ENCODE measurements around the gene LARP6.

LARP6 gene

GRCh38 chr15:70797464-70797863 lies 56.5 kb downstream of the LARP6 start:
- Histone ChIP-seq H2AFZ (ENCODE audit: low read length) (no peak overlapping the region), H3K9me3 (ENCODE audit: insufficient read depth, low read depth, low read length) (no peaks in the 10 kb centered on the region), H3K4me2 (ENCODE audit: low read depth, low read length, poor library complexity, severe bottlenecking) (no peak overlapping the region), H4K20me1 (ENCODE audit: insufficient read depth, low read length, poor library complexity, severe bottlenecking) (no peaks in the 10 kb centered on the region), H3K9me2 (replicated peaks; ENCODE audit: low read depth, low read length) (no peaks in the 10 kb centered on the region), H3K27me3 (ENCODE audit: insufficient read depth, low read length, poor library complexity, severe bottlenecking) (no peaks in the 10 kb centered on the region), H3K4me1 (ENCODE audit: insufficient read depth, low read length, poor library complexity, severe bottlenecking) (no peaks in the 10 kb centered on the region), H3F3A (ENCODE audit: low read depth) (no peaks in the 10 kb centered on the region), H3K79me2 (ENCODE audit: insufficient read depth, low read length) (no peaks in the 10 kb centered on the region), H3K36me3 (ENCODE audit: insufficient read depth, low read length) (no peaks in the 10 kb centered on the region), H3K4me3 (ENCODE audit: low read length, poor library complexity, severe bottlenecking) (no peak overlapping the region), H3K9ac (ENCODE audit: low read depth, low read length, poor library complexity, severe bottlenecking) (no peak overlapping the region)
- no peak for TF ChIP-seq EZH2phosphoT487 (IDR thresholded peaks at IDR 0.05; ENCODE audit: borderline replicate concordance)
- TF ChIP-seq, protein P1, sequence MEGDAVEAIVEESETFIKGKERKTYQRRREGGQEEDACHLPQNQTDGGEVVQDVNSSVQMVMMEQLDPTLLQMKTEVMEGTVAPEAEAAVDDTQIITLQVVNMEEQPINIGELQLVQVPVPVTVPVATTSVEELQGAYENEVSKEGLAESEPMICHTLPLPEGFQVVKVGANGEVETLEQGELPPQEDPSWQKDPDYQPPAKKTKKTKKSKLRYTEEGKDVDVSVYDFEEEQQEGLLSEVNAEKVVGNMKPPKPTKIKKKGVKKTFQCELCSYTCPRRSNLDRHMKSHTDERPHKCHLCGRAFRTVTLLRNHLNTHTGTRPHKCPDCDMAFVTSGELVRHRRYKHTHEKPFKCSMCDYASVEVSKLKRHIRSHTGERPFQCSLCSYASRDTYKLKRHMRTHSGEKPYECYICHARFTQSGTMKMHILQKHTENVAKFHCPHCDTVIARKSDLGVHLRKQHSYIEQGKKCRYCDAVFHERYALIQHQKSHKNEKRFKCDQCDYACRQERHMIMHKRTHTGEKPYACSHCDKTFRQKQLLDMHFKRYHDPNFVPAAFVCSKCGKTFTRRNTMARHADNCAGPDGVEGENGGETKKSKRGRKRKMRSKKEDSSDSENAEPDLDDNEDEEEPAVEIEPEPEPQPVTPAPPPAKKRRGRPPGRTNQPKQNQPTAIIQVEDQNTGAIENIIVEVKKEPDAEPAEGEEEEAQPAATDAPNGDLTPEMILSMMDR (conservative IDR thresholded peaks at IDR 0.05; ENCODE audit: low read length): no peak

GRCh38 chr15:70796516-70797310 lies 57.2 kb downstream of the LARP6 start:
- H3K4me1 ChIP-seq (ENCODE audit: insufficient read depth, low read length, poor library complexity, severe bottlenecking): no peaks in the 10 kb centered on the region
- H3K9ac ChIP-seq (ENCODE audit: low read depth, low read length, poor library complexity, severe bottlenecking): no peak overlapping the region
- H2AFZ ChIP-seq (ENCODE audit: low read length): no peak overlapping the region
- no peaks in the 10 kb centered on the region for H3K36me3 ChIP-seq (ENCODE audit: insufficient read depth, low read length)
- no peak overlapping the region for H3K4me2 ChIP-seq (ENCODE audit: low read depth, low read length, poor library complexity, severe bottlenecking)
- no peaks in the 10 kb centered on the region for H3K27me3 ChIP-seq (ENCODE audit: insufficient read depth, low read length, poor library complexity, severe bottlenecking)
- H4K20me1 ChIP-seq (ENCODE audit: insufficient read depth, low read length, poor library complexity, severe bottlenecking): no peaks in the 10 kb centered on the region
- TF ChIP-seq EZH2phosphoT487 (IDR thresholded peaks at IDR 0.05; ENCODE audit: borderline replicate concordance): no peak
- TF ChIP-seq, protein P1 (conservative IDR thresholded peaks at IDR 0.05; ENCODE audit: low read length): no peak
- H3K9me2 ChIP-seq (replicated peaks; ENCODE audit: low read depth, low read length): no peaks in the 10 kb centered on the region
- no peaks in the 10 kb centered on the region for H3K79me2 ChIP-seq (ENCODE audit: insufficient read depth, low read length)
- H3F3A ChIP-seq (ENCODE audit: low read depth): no peaks in the 10 kb centered on the region
- H3K4me3 ChIP-seq (ENCODE audit: low read length, poor library complexity, severe bottlenecking): no peak overlapping the region
- no peaks in the 10 kb centered on the region for H3K9me3 ChIP-seq (ENCODE audit: insufficient read depth, low read depth, low read length)

GRCh38 chr15:70795311-70795665 lies 58.7 kb downstream of the LARP6 start:
- no peaks in the 10 kb centered on the region for H4K20me1 ChIP-seq (ENCODE audit: insufficient read depth, low read length, poor library complexity, severe bottlenecking)
- no peaks in the 10 kb centered on the region for H3K9me2 ChIP-seq (replicated peaks; ENCODE audit: low read depth, low read length)
- H2AFZ ChIP-seq (ENCODE audit: low read length): no peak overlapping the region
- no peak overlapping the region for H3K9ac ChIP-seq (ENCODE audit: low read depth, low read length, poor library complexity, severe bottlenecking)
- no peaks in the 10 kb centered on the region for H3K9me3 ChIP-seq (ENCODE audit: insufficient read depth, low read depth, low read length)
- no peaks in the 10 kb centered on the region for H3K4me1 ChIP-seq (ENCODE audit: insufficient read depth, low read length, poor library complexity, severe bottlenecking)
- no peak overlapping the region for H3K4me2 ChIP-seq (ENCODE audit: low read depth, low read length, poor library complexity, severe bottlenecking)
- no peaks in the 10 kb centered on the region for H3K79me2 ChIP-seq (ENCODE audit: insufficient read depth, low read length)
- H3K36me3 ChIP-seq (ENCODE audit: insufficient read depth, low read length): no peaks in the 10 kb centered on the region
- no peak overlapping the region for H3K4me3 ChIP-seq (ENCODE audit: low read length, poor library complexity, severe bottlenecking)
- no peaks in the 10 kb centered on the region for H3F3A ChIP-seq (ENCODE audit: low read depth)
- H3K27me3 ChIP-seq (ENCODE audit: insufficient read depth, low read length, poor library complexity, severe bottlenecking): no peaks in the 10 kb centered on the region
- no peak for TF ChIP-seq EZH2phosphoT487 (IDR thresholded peaks at IDR 0.05; ENCODE audit: borderline replicate concordance)
- TF ChIP-seq, protein P1 (conservative IDR thresholded peaks at IDR 0.05; ENCODE audit: low read length): no peak

Data from Loucy (cell line).